CD4-positive, alpha-beta T cell treated with Interferon alpha-2 for 1 hour (primary cell): Measurements from ENCODE around the gene EIF4EBP3.
"Not testable (repeated sequence)": the region's sequence is repeated elsewhere in the genome, so short reads cannot be mapped to it uniquely, and the experiment has no call there.

Experiments
- DNase-seq, 2 donors: peaks; one replicate each; pipeline ENCODE4 v3.0.0-alpha.2; 2020 to 2022

The EIF4EBP3 gene

DNA sequence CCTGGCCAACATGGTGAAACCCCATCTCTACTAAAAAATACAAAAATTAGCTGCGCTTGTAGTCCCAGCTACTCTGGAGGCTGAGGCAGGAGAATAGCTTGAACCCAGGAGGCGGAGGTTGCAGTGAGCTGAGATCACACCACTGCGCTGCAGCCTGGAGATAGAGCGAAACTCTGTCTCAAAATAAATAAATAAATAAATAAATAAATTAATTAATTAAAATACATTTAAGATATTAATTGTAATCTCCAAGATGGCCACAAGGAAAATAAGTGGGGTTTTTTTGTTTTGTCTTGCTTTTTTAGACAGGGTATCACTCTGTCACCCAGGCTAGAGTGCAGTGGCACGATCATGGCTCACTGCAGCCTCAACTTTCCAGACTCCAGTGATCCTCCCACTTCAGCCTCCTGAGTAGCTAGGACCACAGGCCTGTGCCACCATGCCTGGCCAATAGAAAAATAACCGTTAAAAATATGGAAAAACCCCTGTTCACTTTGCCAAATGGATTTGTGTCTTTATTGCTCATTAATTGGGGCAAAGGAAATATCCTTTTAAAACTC is 31.8 kb downstream of the EIF4EBP3 start:
- not testable (repeated sequence) for DNase-seq

DNA sequence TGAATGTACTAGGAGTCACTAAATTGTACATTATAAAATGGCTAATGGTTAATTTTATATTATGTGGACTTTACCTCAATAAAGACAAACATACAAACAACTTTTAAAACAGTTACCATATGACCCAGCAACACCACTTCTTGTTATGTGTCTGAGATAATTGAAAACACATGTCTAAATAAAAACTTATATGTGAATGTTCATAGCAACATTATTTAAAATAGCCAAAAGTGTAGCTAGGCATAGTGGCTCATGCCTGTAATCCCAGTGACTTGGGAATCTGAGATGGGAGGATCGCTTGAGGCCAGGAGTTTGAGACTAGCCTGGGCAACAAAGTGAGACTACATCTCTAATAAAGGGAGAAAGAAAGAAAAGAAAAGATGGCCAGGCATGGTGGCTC is 40.0 kb downstream of the EIF4EBP3 start:
- DNase-seq, result no peak

GRCh38 chr5:140588311-140589070 is 41.0 kb downstream of the EIF4EBP3 start:
- DNase-seq, result no peak

- DNase-seq, result no peak
These were observed 43.4 kb downstream of the EIF4EBP3 start for GRCh38 chr5:140590861-140591260.

DNA sequence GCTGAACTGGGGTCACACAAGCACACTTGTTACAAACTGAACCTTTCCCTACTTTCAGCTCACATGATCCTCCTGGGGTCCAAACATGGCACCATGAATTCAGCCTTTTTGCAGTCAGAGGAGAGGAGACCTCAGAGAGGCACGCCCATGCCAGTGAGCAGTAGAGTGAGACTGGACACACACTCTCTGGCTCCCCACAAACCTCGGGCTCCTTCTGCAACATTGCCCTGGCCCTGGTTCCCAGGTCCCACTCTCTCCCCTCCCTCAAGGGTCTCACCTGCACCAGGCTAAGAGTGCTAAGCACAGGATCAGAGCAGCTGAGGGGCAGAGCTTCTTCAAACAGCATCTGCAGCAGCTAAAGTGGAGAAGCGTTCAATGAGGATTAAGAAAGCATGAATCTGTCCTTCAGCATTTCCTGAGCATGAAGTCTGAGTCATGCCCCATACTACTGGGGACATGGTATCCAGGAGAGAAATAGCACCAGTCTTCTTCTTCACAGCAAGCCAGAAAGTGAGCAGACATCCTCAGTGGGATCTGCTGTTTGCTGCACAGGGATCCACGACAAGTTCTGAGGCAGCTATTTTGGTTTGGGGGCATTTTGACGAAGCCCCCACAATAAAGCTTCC is 44.4 kb downstream of the EIF4EBP3 start:
- no peak for DNase-seq

- not testable (repeated sequence) for DNase-seq
These were observed 45.6 kb downstream of the EIF4EBP3 start for GRCh38 chr5:140593070-140593469.

- DNase-seq, result no peak
These were observed 46.7 kb downstream of the EIF4EBP3 start for GRCh38 chr5:140594169-140594568.

DNA sequence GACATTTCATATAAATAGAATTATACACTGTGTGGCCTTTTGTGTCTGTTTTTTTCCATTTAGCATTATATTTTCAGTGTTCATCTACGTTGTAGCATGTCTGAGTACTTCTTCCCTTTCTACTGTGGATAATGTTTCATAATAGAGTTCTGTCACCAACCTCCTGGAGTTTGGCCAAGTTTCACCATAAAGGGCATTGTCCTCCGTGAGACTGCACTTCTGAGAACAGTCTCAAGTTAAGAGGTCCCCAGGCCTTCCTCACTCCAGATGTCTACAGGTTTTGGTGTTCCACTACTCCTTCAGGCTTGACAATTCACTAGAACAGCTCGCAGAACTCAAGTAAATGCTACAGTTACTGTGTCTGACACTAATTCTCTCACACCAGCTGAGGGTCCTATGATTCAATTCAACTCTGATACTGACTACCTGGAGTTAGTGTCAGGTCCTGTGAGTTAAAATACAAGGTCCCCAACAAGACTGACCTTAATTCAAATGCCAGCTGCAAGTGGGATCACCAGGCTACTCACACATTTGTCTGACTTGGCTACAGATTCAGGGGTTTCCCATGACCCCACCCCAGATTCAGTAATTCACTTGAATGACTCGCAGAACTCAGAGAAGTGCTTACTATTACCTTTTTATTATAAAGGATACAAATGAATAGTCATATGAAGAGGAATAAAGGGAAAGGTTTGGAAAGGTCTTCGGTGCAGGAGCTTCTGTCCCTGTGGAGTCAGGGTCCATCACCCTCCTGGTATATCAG is 48.3 kb downstream of the EIF4EBP3 start:
- peak; percentile 16 to 53 for DNase-seq

GRCh38 chr5:140596321-140596741 is 48.9 kb downstream of the EIF4EBP3 start:
- no peak for DNase-seq

DNA sequence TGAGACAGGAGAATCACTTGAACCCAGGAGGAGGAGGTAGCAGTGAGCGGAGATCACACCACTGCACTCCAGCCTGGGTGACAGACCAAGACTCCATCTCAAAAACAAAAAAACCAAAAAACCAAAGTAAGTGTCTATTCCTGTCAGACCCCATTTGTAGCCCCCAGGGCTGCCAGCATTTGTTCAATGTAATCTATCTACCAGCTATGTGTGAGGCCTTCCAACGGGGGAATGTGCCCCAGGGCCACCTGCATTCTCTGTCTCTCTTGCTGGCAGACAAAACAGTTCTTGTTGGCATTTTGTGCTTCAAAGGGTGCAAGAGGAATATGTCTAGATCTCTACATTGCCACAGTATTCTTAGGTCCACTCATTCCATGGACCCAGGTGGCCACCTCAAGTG is 51.4 kb downstream of the EIF4EBP3 start:
- no peak for DNase-seq
